Activated CD4-positive, alpha-beta T cell treated with anti-CD3 and anti-CD28 coated beads, Interleukin-2, Interleukin-6, amounts not matched to agents 100 ng/mL and 50 ng/mL, durations not matched to agents 16 hours and 8 hours (primary cell): ENCODE results near the gene HPCAL1.
"Not testable (repeated sequence)": the region's sequence is repeated elsewhere in the genome, so short reads cannot be mapped to it uniquely, and the experiment has no call there.

Experiments
- DNase-seq: peaks from one replicate; pipeline ENCODE4 v3.0.0-alpha.2; 2020

The HPCAL1 gene

GRCh38 chr2:10430886-10431622 is 128.3 kb downstream of the HPCAL1 start:
- no peak for DNase-seq

- DNase-seq = no peak
These were observed 129.1 kb downstream of the HPCAL1 start for GRCh38 chr2:10431797-10432196.

- no peak for DNase-seq
These were observed 129.8 kb downstream of the HPCAL1 start for GRCh38 chr2:10432311-10433181.

GRCh38 chr2:10433264-10433946 is 130.7 kb downstream of the HPCAL1 start:
- no peak for DNase-seq

GRCh38 chr2:10433947-10434885 is 131.5 kb downstream of the HPCAL1 start:
- no peak for DNase-seq

GRCh38 chr2:10434886-10435819 is 132.4 kb downstream of the HPCAL1 start:
- DNase-seq = peak; percentile 87

- DNase-seq = no peak
These were observed 133.1 kb downstream of the HPCAL1 start for GRCh38 chr2:10435820-10436204.

- DNase-seq = no peak
These were observed 133.9 kb downstream of the HPCAL1 start for GRCh38 chr2:10436583-10437110.

- no peak for DNase-seq
These were observed 135.1 kb downstream of the HPCAL1 start for GRCh38 chr2:10437806-10438205.

- DNase-seq = no peak
These were observed 136.0 kb downstream of the HPCAL1 start for GRCh38 chr2:10438688-10439087.

- no peak for DNase-seq
These were observed 136.6 kb downstream of the HPCAL1 start for GRCh38 chr2:10439185-10439879.

- DNase-seq = no peak
These were observed 137.3 kb downstream of the HPCAL1 start for GRCh38 chr2:10439971-10440370.

- no peak for DNase-seq
These were observed 138.0 kb downstream of the HPCAL1 start for GRCh38 chr2:10440736-10441135.

- no peak for DNase-seq
These were observed 139.2 kb downstream of the HPCAL1 start for GRCh38 chr2:10441948-10442347.

- not testable (repeated sequence) for DNase-seq
These were observed 139.9 kb downstream of the HPCAL1 start for GRCh38 chr2:10442469-10443126.

- DNase-seq = peak; percentile 86
These were observed 141.8 kb downstream of the HPCAL1 start for GRCh38 chr2:10444463-10444862.

GRCh38 chr2:10446631-10447030 is 143.9 kb downstream of the HPCAL1 start:
- DNase-seq = no peak

- peak; percentile 56 for DNase-seq
These were observed 144.7 kb downstream of the HPCAL1 start for GRCh38 chr2:10447300-10447894.

GRCh38 chr2:10447895-10448575 is 145.3 kb downstream of the HPCAL1 start, which contains the start of gene ODC1:
ODC1 (minus strand) TSS chr2:10448327; CDS start chr2:10445032, 3,295 bp downstream.
- DNase-seq = peak; percentile 99
